HepG2 (cell line): ENCODE data around the gene PSMD9.

ENCODE experiments used
- MYC ChIP-seq: sonication (generic); formaldehyde crosslinking; IDR thresholded peaks from 2 replicates; pipeline ENCODE4 v1.9.0; 2021; ENCODE audit warnings: missing genetic modification reagents, borderline replicate concordance
- POLR2AphosphoS5 ChIP-seq: IDR thresholded peaks from 2 replicates; pipeline ENCODE4 v1.6.1; 2012; ENCODE audit warnings: low read depth, low read length
- RBM39 ChIP-seq: fragments of 200-400 bp; formaldehyde crosslinking; IDR thresholded peaks from one replicate; pipeline ENCODE4 v1.6.1; 2018; ENCODE audit warnings: antibody characterized with exemption, mild to moderate bottlenecking, low read depth, low read length; ENCODE audit not compliant: poor library complexity, severe bottlenecking

DNA sequence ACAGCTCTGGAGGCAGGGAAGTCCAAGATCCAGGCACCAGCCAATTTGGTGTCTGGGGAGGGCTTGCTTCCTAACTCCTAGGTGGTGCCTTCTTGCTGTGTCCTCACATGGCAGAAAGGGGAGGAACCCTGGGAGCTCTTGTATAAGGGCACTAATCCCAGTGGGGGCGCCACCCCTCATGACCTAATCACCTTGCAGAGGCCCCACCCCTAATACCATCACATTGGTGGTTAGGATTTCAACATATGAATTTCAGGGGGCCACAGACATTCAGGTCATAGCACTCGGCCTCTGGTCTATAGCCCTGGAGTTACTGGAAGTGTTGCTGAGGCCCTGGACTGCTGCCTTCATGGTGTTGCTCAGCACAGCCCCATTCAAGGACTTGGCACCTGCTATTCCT, 14.6 kb downstream of the PSMD9 start:
- TF ChIP-seq POLR2AphosphoS5, result no peak
- no peak for TF ChIP-seq RBM39
- no peak for TF ChIP-seq MYC (CRISPR knock-in tag)
